ENCODE results near the gene KLC4. TPM values are rescaled to one million over a fixed set of nuclear protein-coding genes. Genes with fewer than 3 reads are reported as not detected.
A peak's percentile ranks its signal among the peaks of the same experiment; 100 is the strongest.

Gene KLC4
- total and polyA plus RNA-seq, 9 of the 15 experiments (the other 6 are each of a cell fraction or from before 2014, with no cell fraction given): 1.7 to 16.2 (median 7.7) TPM

- FAIRE-seq: no peak
- H3K27ac ChIP-seq (ENCODE audit: extremely low read depth, low read depth, low read length): no peak overlapping the region
- no peak overlapping the region for H3K4me2 ChIP-seq (ENCODE audit: insufficient read depth, low read length)
- no peak for TF ChIP-seq RBM14 (IDR thresholded peaks at IDR 0.05; ENCODE audit: borderline replicate concordance, insufficient read depth, low read depth, low read length)
- TF ChIP-seq RBFOX2 (IDR thresholded peaks at IDR 0.05; ENCODE audit: low read depth, low read length): peak; percentile 42; the same call in 1 of the 2 replicates
- TF ChIP-seq POLR2G (IDR thresholded peaks at IDR 0.05; ENCODE audit: low read depth, low read length): peak; percentile 50
- intact Hi-C loops (cut with micrococcal nuclease): no loop called here
- H3K4me3 ChIP-seq: no peak overlapping the region
- CTCF ChIA-PET (ENCODE audit: low intra/inter-chr PET ratio): no interaction called here
- H3K79me2 ChIP-seq (ENCODE audit: control insufficient read depth, insufficient read depth, low read length): peaks cover 24% of the 10 kb centered on the region
- ATAC-seq: no peak
- peaks cover 9% of the 10 kb centered on the region for H3K9me1 ChIP-seq (ENCODE audit: control insufficient read depth, insufficient read depth, low read length)
- H3K36me3 ChIP-seq (ENCODE audit: control insufficient read depth, insufficient read depth, low read length): peaks cover 67% of the 10 kb centered on the region
- H3K27me3 ChIP-seq (ENCODE audit: control insufficient read depth in 2 of 2, insufficient read depth in 2 of 2, low read length in 2 of 2): no peaks in the 10 kb centered on the region
- no peaks in the 10 kb centered on the region for H3K9me3 ChIP-seq (replicated peaks; ENCODE audit: control insufficient read depth, insufficient read depth, low read depth, low read length)
- no peaks in the 10 kb centered on the region for H4K20me1 ChIP-seq (replicated peaks; ENCODE audit: control insufficient read depth, insufficient read depth, low read length)
- in situ Hi-C loops (cut with MboI): no loop called here
- BruUV-seq (replicated peaks): no TSS peak
- peaks cover 19 to 29% of the 10 kb centered on the region in 2 experiments for H3K4me1 ChIP-seq (replicated peaks in 1 of 2; ENCODE audit: control insufficient read depth in 2 of 2, insufficient read depth in 2 of 2, low read length in 2 of 2)
- no peak for DNase-seq (ENCODE audit: extremely low read depth in 1 of 4, low spot score in 3 of 4)
- no peak overlapping the region for H2AFZ ChIP-seq (ENCODE audit: low read depth, low read length)
- POLR2A ChIA-PET: interaction anchor here (0.6 to 2.4 kb wide), 8 partner anchors 8 to 1199 kb away, joined by 3 to 10 read pairs (median 4); partner anchors contain the start of gene RPL7L1
- 88% methylated on average over 17 of the region's 17 CpGs for WGBS (ENCODE audit: insufficient coverage, low coverage, missing lambda C conversion rate)
- peak overlapping the region in 1 of 2 experiments; percentile 81; a peak in 3 of 4 replicates for H3K9ac ChIP-seq (ENCODE audit: insufficient read depth in 1 of 2, low read depth in 2 of 2, low read length in 2 of 2)
These were observed 8.4 kb upstream of the KLC4 start for GRCh38 chr6:43050981-43051380.

- no TSS peak for BruUV-seq (replicated peaks)
- TF ChIP-seq CEBPG (CRISPR knock-in tag; IDR thresholded peaks at IDR 0.05) (no peak), CEBPG (tag; conservative IDR thresholded peaks at IDR 0.05 in 1 of 2, IDR thresholded peaks at IDR 0.05 in 1 of 2) (no peak), GATA2 (CRISPR knock-in tag; IDR thresholded peaks at IDR 0.05) (0 out of 2 replicates have a peak, but pooled peaks have one; percentile 41), ZNF644 (tag; IDR thresholded peaks at IDR 0.05; ENCODE audit: low read depth) (no peak), USF2 (CRISPR knock-in tag; IDR thresholded peaks at IDR 0.05) (no peak), ZFP30 (CRISPR knock-in tag; IDR thresholded peaks at IDR 0.05; ENCODE audit: borderline replicate concordance) (no peak), FOXA1 (IDR thresholded peaks at IDR 0.05; ENCODE audit: borderline replicate concordance) (no peak), ELF2 (CRISPR knock-in tag; IDR thresholded peaks at IDR 0.05) (no peak)
- TF ChIP-seq, protein P1, sequence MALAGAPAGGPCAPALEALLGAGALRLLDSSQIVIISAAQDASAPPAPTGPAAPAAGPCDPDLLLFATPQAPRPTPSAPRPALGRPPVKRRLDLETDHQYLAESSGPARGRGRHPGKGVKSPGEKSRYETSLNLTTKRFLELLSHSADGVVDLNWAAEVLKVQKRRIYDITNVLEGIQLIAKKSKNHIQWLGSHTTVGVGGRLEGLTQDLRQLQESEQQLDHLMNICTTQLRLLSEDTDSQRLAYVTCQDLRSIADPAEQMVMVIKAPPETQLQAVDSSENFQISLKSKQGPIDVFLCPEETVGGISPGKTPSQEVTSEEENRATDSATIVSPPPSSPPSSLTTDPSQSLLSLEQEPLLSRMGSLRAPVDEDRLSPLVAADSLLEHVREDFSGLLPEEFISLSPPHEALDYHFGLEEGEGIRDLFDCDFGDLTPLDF (CRISPR knock-in tag; IDR thresholded peaks at IDR 0.05): peak; percentile 35; the same call in 1 of the 2 replicates
These were observed 7.1 kb upstream of the KLC4 start for GRCh38 chr6:43052225-43052841.

More at GRCh38 chr6:43052225-43052841, 7.1 kb upstream of the KLC4 start:
- Histone ChIP-seq H3K9me1 (ENCODE audit: control insufficient read depth, insufficient read depth, low read length) (peaks cover 9% of the 10 kb centered on the region), H3K9me3 (replicated peaks; ENCODE audit: control insufficient read depth, insufficient read depth, low read depth, low read length) (no peaks in the 10 kb centered on the region), H4K20me1 (replicated peaks; ENCODE audit: control insufficient read depth, insufficient read depth, low read length) (no peaks in the 10 kb centered on the region), H3K9ac (ENCODE audit: insufficient read depth in 1 of 2, low read depth in 2 of 2, low read length in 2 of 2) (peak overlapping the region; percentile 96 to 97; a peak in 3 of 4 replicates), H3K27ac (ENCODE audit: extremely low read depth, low read depth, low read length) (peak overlapping the region; percentile 95; the same call in 1 of the 3 replicates), H3K4me3 (peak overlapping the region; percentile 73), H3K4me1 (replicated peaks in 1 of 2; ENCODE audit: control insufficient read depth in 2 of 2, insufficient read depth in 2 of 2, low read length in 2 of 2) (peaks cover 19 to 29% of the 10 kb centered on the region in 2 experiments), H3K4me2 (ENCODE audit: insufficient read depth, low read length) (peak overlapping the region; percentile 93), H2AFZ (ENCODE audit: low read depth, low read length) (no peak overlapping the region), H3K27me3 (ENCODE audit: control insufficient read depth in 2 of 2, insufficient read depth in 2 of 2, low read length in 2 of 2) (no peaks in the 10 kb centered on the region), H3K36me3 (ENCODE audit: control insufficient read depth, insufficient read depth, low read length) (peaks cover 65% of the 10 kb centered on the region), H3K79me2 (ENCODE audit: control insufficient read depth, insufficient read depth, low read length) (peaks cover 24% of the 10 kb centered on the region)
- ChIA-PET POLR2A (interaction anchor here (1.1 to 2.4 kb wide), 4 partner anchors 10 to 173 kb away, joined by 3 to 10 read pairs (median 4); partner anchors contain the start of gene RPL7L1), CTCF (ENCODE audit: low intra/inter-chr PET ratio) (no interaction called here)
- ATAC-seq (no peak), FAIRE-seq (peak; percentile 29), DNase-seq (ENCODE audit: extremely low read depth in 1 of 4, low spot score in 3 of 4) (no peak)
- WGBS (ENCODE audit: insufficient coverage, low coverage, missing lambda C conversion rate): 82% methylated on average over 19 of the region's 19 CpGs
- in situ Hi-C loops (cut with MboI) (no loop called here), intact Hi-C loops (cut with micrococcal nuclease) (no loop called here)
